ENCODE data around the gene FXYD4. TPM values are rescaled to one million over a fixed set of nuclear protein-coding genes. Genes with fewer than 3 reads are reported as not detected.

Gene FXYD4
- total RNA-seq, 4 donors from 2014 or later, result not detected

DNA sequence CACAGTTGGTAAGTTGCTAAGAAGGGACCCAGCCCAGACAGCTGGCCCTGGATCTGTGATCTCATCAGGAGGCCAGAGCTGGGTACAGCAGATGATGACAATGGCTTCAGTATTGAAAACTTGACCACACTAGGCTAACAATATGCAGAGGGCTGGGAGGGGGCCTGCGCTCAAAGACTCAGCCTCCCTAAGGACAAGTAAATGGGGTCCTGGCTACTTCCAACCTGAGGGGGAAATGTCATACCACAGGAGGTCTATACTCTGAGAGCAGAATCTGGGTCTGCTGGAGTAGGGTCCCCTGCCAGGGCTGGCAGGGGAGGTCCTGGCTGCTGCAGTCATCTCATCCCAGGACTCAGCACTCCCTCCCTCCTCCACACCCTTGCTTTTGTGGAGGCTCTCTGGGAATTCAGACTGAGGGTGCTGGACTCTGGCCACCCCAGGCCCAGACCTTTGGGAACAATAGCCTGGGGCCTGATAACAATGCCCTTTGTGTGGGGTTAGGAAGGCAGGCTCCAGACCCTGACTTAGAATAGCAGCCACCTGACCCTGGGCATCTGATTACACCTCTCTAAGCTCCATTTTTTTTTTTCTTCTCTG lies 1.4 kb downstream of the FXYD4 start:
- Histone ChIP-seq H3K27ac (no peak overlapping the region), H3K4me3 (no peak overlapping the region), H3K27me3 (no peaks in the 10 kb centered on the region), H3K4me1 (no peaks in the 10 kb centered on the region), H3K9me3 (no peaks in the 10 kb centered on the region), H3K36me3 (no peaks in the 10 kb centered on the region)
- no peak for DNase-seq
- TF ChIP-seq, protein P1, sequence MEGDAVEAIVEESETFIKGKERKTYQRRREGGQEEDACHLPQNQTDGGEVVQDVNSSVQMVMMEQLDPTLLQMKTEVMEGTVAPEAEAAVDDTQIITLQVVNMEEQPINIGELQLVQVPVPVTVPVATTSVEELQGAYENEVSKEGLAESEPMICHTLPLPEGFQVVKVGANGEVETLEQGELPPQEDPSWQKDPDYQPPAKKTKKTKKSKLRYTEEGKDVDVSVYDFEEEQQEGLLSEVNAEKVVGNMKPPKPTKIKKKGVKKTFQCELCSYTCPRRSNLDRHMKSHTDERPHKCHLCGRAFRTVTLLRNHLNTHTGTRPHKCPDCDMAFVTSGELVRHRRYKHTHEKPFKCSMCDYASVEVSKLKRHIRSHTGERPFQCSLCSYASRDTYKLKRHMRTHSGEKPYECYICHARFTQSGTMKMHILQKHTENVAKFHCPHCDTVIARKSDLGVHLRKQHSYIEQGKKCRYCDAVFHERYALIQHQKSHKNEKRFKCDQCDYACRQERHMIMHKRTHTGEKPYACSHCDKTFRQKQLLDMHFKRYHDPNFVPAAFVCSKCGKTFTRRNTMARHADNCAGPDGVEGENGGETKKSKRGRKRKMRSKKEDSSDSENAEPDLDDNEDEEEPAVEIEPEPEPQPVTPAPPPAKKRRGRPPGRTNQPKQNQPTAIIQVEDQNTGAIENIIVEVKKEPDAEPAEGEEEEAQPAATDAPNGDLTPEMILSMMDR (IDR thresholded peaks at IDR 0.05), result no peak
- TF ChIP-seq POLR2A (IDR thresholded peaks at IDR 0.05), result no peak

DNA sequence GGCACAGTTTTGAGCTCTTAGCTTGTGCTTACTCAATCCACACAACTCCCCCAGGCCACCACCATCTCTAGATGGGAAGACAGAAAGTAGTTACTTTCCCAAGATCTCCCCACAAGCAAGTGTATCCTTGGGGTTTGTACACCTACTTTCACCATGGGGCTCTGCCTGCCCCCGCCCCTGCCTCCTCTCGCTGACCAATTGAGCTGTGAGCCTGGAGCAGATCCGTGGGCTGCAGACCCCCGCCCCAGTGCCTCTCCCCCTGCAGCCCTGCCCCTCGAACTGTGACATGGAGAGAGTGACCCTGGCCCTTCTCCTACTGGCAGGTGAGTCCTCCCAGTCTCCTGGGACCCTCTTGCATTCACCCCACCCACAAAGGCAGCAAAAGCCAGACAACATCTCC lies 2.0 kb downstream of the FXYD4 start:
- H3K27me3 ChIP-seq, result no peaks in the 10 kb centered on the region
- TF ChIP-seq, protein P1 (IDR thresholded peaks at IDR 0.05), result no peak
- TF ChIP-seq POLR2A (IDR thresholded peaks at IDR 0.05), result no peak
- no peak overlapping the region for H3K27ac ChIP-seq
- no peaks in the 10 kb centered on the region for H3K4me1 ChIP-seq
- H3K9me3 ChIP-seq, result no peaks in the 10 kb centered on the region
- no peak overlapping the region for H3K4me3 ChIP-seq
- H3K36me3 ChIP-seq, result no peaks in the 10 kb centered on the region
- DNase-seq, result no peak

DNA sequence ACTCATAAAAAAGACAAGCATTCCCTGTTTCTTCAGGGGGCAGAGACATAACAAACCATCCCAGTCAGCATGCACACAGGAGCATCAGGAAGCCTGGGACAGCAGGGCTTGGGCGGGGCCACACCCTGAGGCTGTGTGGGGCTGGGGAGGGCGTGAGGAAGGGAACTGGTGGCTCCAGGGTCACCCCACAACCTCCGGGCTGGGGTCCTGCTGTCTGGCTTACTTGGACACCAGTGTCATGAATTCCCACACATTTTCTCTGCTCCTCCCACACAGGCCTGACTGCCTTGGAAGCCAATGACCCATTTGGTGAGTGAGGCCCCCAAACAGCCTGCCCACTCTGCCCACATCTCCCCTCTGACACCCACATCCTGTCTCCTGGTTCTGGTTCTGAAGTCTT lies 2.8 kb downstream of the FXYD4 start:
- Histone ChIP-seq H3K27me3 (no peaks in the 10 kb centered on the region), H3K9me3 (no peaks in the 10 kb centered on the region), H3K4me1 (no peaks in the 10 kb centered on the region), H3K4me3 (no peak overlapping the region), H3K36me3 (no peaks in the 10 kb centered on the region), H3K27ac (no peak overlapping the region)
- TF ChIP-seq POLR2A (IDR thresholded peaks at IDR 0.05), result no peak
- TF ChIP-seq, protein P1 (IDR thresholded peaks at IDR 0.05), result no peak
- DNase-seq, result no peak

DNA sequence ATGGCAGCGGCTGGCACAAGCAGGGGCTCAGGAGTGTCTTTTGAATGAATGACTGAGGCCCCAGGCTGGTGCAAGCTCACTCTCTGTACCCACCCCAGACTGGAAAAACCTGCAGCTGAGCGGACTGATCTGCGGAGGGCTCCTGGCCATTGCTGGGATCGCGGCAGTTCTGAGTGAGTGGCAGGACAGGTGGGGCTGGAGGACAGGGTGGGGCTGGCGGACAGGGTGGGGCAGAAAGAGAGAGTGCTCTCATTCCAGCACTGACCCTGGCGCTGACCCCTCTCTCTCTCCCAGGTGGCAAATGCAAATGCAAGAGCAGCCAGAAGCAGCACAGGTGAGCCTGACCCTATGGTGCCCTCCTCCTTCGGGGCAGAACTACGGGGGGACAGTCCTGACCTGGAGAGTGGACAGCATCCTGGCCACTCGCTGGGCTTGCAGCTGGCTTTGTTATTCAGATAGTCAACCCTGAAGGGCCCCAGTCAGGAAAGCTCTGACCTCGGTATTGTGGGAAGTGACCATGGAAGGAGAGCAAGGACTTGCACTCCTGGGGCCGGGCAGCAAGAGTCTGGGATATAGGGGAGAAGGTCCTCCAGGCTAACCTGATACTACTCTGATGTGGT lies 4.1 kb downstream of the FXYD4 start:
- TF ChIP-seq, protein P1 (IDR thresholded peaks at IDR 0.05), result no peak
- TF ChIP-seq POLR2A (IDR thresholded peaks at IDR 0.05), result no peak
- Histone ChIP-seq H3K9me3 (no peaks in the 10 kb centered on the region), H3K27ac (no peak overlapping the region), H3K27me3 (no peaks in the 10 kb centered on the region), H3K36me3 (no peaks in the 10 kb centered on the region), H3K4me1 (no peaks in the 10 kb centered on the region), H3K4me3 (no peak overlapping the region)
- peak in 1 of 3 donors; percentile 44 for DNase-seq

DNA sequence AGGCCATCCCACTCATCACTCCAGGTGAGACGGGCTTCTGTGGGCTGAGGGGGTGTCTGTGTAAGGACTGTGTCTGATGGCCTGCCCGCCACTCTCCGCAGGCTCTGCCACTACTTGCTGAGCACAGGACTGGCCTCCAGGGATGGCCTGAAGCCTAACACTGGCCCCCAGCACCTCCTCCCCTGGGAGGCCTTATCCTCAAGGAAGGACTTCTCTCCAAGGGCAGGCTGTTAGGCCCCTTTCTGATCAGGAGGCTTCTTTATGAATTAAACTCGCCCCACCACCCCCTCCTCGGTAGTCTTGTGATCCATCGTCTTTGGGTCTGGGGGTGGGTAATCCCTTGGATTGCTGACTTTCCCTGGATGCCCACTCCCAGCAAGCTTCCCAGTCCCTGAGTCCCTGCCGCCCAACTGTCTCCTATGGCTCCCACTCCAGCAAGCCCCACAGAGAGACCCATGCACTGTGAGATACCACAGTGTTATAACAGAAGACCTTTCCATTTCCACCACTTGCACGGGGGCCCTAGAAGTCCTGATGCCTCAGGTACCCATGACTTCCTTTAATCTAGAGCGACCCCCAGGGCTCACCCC lies 4.7 kb downstream of the FXYD4 start:
- DNase-seq, result no peak

More for the DNA sequence above, 4.7 kb downstream of the FXYD4 start:
- Histone ChIP-seq H3K36me3 (no peaks in the 10 kb centered on the region), H3K4me3 (no peak overlapping the region), H3K9me3 (no peaks in the 10 kb centered on the region), H3K27me3 (no peaks in the 10 kb centered on the region), H3K27ac (no peak overlapping the region), H3K4me1 (no peaks in the 10 kb centered on the region)
- TF ChIP-seq POLR2A (IDR thresholded peaks at IDR 0.05), result no peak
- TF ChIP-seq, protein P1 (IDR thresholded peaks at IDR 0.05), result no peak
